Measurements from ENCODE around the gene SLBP.

Gene SLBP

GRCh38 chr4:1740021-1740545, 28.0 kb upstream of the SLBP start:
- CTCF ChIA-PET = no interaction called here
- POLR2A ChIA-PET (ENCODE audit: low non-redundant PET) = no interaction called here
- TF ChIP-seq, protein P1, sequence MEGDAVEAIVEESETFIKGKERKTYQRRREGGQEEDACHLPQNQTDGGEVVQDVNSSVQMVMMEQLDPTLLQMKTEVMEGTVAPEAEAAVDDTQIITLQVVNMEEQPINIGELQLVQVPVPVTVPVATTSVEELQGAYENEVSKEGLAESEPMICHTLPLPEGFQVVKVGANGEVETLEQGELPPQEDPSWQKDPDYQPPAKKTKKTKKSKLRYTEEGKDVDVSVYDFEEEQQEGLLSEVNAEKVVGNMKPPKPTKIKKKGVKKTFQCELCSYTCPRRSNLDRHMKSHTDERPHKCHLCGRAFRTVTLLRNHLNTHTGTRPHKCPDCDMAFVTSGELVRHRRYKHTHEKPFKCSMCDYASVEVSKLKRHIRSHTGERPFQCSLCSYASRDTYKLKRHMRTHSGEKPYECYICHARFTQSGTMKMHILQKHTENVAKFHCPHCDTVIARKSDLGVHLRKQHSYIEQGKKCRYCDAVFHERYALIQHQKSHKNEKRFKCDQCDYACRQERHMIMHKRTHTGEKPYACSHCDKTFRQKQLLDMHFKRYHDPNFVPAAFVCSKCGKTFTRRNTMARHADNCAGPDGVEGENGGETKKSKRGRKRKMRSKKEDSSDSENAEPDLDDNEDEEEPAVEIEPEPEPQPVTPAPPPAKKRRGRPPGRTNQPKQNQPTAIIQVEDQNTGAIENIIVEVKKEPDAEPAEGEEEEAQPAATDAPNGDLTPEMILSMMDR (conservative IDR thresholded peaks at IDR 0.05; ENCODE audit: low read depth) = no peak
- no peak for DNase-seq (ENCODE audit: low spot score)
- no peak overlapping the region for H3K27ac ChIP-seq

DNA sequence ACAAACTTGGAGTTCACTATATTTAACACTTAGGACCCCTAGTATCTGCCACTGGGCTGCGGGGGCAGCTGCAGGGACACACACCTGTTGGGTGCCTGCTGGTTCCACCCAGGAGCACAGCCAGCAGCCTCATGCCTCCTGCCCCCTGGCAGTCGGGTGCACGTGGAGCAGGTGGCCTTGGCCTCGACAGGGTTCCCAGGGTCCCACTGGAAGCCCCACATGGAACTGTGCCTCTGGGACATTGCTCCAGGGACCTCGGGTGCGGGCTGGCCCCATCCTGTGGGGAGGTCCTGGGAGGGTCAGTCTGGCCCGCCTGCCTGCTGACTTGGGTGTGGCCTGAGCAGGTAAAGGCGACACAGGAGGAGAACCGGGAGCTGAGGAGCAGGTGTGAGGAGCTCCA, 27.2 kb upstream of the SLBP start:
- H3K27ac ChIP-seq = no peak overlapping the region
- TF ChIP-seq, protein P1 (conservative IDR thresholded peaks at IDR 0.05; ENCODE audit: low read depth) = no peak
- ChIA-PET POLR2A (ENCODE audit: low non-redundant PET) (no interaction called here), CTCF (interaction anchor here (0.6 kb wide), 1 partner anchor 9 kb away, joined by 5 read pairs; no protein-coding TSS in a partner anchor)
- DNase-seq (ENCODE audit: low spot score) = no peak

GRCh38 chr4:1738410-1738809, 26.3 kb upstream of the SLBP start:
- TF ChIP-seq, protein P1 (conservative IDR thresholded peaks at IDR 0.05; ENCODE audit: low read depth) = no peak
- CTCF ChIA-PET = no interaction called here
- H3K27ac ChIP-seq = no peak overlapping the region
- DNase-seq (ENCODE audit: low spot score) = no peak
- POLR2A ChIA-PET (ENCODE audit: low non-redundant PET) = no interaction called here

- CTCF ChIA-PET = interaction anchor here (1.0 to 1.1 kb wide), 2 partner anchors 11 to 73 kb away, joined by 3 to 4 read pairs; no protein-coding TSS in a partner anchor
- no peak for DNase-seq (ENCODE audit: low spot score)
Measured at GRCh38 chr4:1737666-1738065, 25.5 kb upstream of the SLBP start.

DNA sequence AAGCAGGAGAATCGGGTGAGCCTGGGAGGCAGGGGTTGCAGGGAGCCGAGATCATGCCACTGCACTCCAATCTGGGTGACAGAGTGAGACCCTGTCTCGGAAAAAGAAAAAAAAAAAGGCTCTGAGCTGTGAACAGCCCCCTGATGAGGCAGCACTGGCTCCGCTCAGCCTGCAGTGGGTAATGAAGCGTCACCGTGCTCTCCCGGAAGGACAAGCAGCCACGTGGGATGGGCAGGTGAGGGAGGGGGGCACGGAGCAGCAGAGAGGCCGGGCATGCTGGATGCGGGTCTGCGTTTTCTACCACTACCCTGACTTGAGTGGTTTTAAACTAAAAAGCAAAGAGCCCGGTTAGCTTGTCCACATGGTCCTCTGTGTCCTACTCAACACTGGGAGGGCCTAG, 24.7 kb upstream of the SLBP start:
- DNase-seq (ENCODE audit: low spot score) = no peak
- no peak overlapping the region for H3K27ac ChIP-seq
- ChIA-PET POLR2A (ENCODE audit: low non-redundant PET) (no interaction called here), CTCF (interaction anchor here (0.6 to 1.1 kb wide), 3 partner anchors 10 to 74 kb away, joined by 3 to 4 read pairs (median 3); no protein-coding TSS in a partner anchor)
- TF ChIP-seq, protein P1 (conservative IDR thresholded peaks at IDR 0.05; ENCODE audit: low read depth) = no peak

More at GRCh38 chr4:1737666-1738065, 25.5 kb upstream of the SLBP start:
- POLR2A ChIA-PET (ENCODE audit: low non-redundant PET) = no interaction called here
- no peak overlapping the region for H3K27ac ChIP-seq
- TF ChIP-seq, protein P1 (conservative IDR thresholded peaks at IDR 0.05; ENCODE audit: low read depth) = no peak

- DNase-seq (ENCODE audit: low spot score) = no peak
- ChIA-PET CTCF (no interaction called here), POLR2A (ENCODE audit: low non-redundant PET) (no interaction called here)
- TF ChIP-seq, protein P1 (conservative IDR thresholded peaks at IDR 0.05; ENCODE audit: low read depth) = no peak
- H3K27ac ChIP-seq = peak overlapping the region; percentile 10; the same call in 1 of the 2 replicates
Measured at GRCh38 chr4:1735215-1735614, 23.1 kb upstream of the SLBP start.

Data from RWPE1 (cell line).